Type B pancreatic cell (in vitro differentiated cells): ENCODE measurements around the gene ABHD6. TPM values are rescaled to one million over a fixed set of nuclear protein-coding genes. Genes with fewer than 3 reads are reported as not detected.

Experiments used
- DNase-seq: peaks from one replicate; pipeline ENCODE4 v3.0.0; 2021; ENCODE audit warnings: mixed read lengths; ENCODE audit not compliant: unreplicated experiment; ENCODE audit errors: extremely low spot score
- H3K27ac Mint-ChIP-seq: 2 replicates; pipeline ENCODE4 v1.8.0; 2021; ENCODE audit warnings: mild to moderate bottlenecking, mixed read lengths
- H3K27me3 Mint-ChIP-seq: 2 replicates; pipeline ENCODE4 v1.8.0; 2021; ENCODE audit warnings: mixed read lengths
- H3K36me3 Mint-ChIP-seq: 2 replicates; pipeline ENCODE4 v1.8.0; 2021; ENCODE audit warnings: mixed read lengths
- H3K4me1 Mint-ChIP-seq: one replicate; pipeline ENCODE4 v1.8.0; 2021; ENCODE audit warnings: mixed read lengths; ENCODE audit not compliant: unreplicated experiment
- H3K4me3 Mint-ChIP-seq: 2 replicates; pipeline ENCODE4 v1.8.0; 2021; ENCODE audit warnings: mild to moderate bottlenecking, mixed read lengths
- H3K9me3 Mint-ChIP-seq: 2 replicates; pipeline ENCODE4 v1.8.0; 2021; ENCODE audit warnings: mixed read lengths
- CTCF ChIP-seq: fragments of 200-600 bp; sonication (generic); conservative IDR thresholded peaks from 2 replicates; pipeline ENCODE4 v1.5.0; 2021; ENCODE audit warnings: antibody characterized with exemption, mild to moderate bottlenecking
- total RNA-seq: library from RNA; stranded (reverse); gene quantifications from 2 replicates; pipeline ENCODE4 v1.2.1, GENCODE V29; 2021; ENCODE audit warnings: low replicate concordance

Gene ABHD6
- total RNA-seq, 1 donor from 2014 or later: 15.7 TPM

- Mint-ChIP-seq H3K9me3 (no peaks in the 10 kb centered on the region), H3K27me3 (no peaks in the 10 kb centered on the region), H3K36me3 (no peaks in the 10 kb centered on the region), H3K4me1 (peaks cover 16% of the 10 kb centered on the region), H3K27ac (no peak overlapping the region), H3K4me3 (no peak overlapping the region)
- no peak for TF ChIP-seq CTCF
- no peak for DNase-seq
Measured at GRCh38 chr3:58190882-58191281, 46.7 kb upstream of the ABHD6 start.

- H3K4me3 Mint-ChIP-seq: no peak overlapping the region
- TF ChIP-seq CTCF: no peak
- no peaks in the 10 kb centered on the region for H3K36me3 Mint-ChIP-seq
- no peak overlapping the region for H3K27ac Mint-ChIP-seq
- H3K9me3 Mint-ChIP-seq: no peaks in the 10 kb centered on the region
- no peaks in the 10 kb centered on the region for H3K27me3 Mint-ChIP-seq
- H3K4me1 Mint-ChIP-seq: peaks cover 16% of the 10 kb centered on the region
- DNase-seq: no peak
Measured at GRCh38 chr3:58191361-58191991, 46.1 kb upstream of the ABHD6 start.

DNA sequence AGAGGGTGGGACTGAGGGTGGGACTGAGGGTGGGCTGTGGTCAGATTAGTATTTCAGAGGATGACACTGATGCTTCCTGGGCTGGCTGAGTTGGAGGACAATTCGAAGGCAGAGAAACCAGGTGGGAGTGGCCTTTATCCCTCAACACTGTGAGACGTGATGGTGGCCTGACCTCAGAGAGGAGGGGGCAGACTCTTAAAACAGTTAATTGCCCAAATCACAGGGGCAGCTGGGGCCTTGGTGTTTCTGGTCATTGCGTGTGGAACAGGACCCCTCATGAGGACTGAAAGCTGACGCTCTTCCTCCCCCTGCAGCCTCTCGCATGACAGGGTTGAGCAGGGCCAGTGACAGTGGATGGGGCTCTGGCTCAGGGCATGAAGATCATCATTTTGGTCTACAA is 45.5 kb upstream of the ABHD6 start:
- Mint-ChIP-seq H3K9me3 (no peaks in the 10 kb centered on the region), H3K27me3 (no peaks in the 10 kb centered on the region), H3K4me3 (no peak overlapping the region), H3K27ac (no peak overlapping the region), H3K4me1 (peaks cover 16% of the 10 kb centered on the region), H3K36me3 (no peaks in the 10 kb centered on the region)
- DNase-seq: no peak
- no peak for TF ChIP-seq CTCF

DNA sequence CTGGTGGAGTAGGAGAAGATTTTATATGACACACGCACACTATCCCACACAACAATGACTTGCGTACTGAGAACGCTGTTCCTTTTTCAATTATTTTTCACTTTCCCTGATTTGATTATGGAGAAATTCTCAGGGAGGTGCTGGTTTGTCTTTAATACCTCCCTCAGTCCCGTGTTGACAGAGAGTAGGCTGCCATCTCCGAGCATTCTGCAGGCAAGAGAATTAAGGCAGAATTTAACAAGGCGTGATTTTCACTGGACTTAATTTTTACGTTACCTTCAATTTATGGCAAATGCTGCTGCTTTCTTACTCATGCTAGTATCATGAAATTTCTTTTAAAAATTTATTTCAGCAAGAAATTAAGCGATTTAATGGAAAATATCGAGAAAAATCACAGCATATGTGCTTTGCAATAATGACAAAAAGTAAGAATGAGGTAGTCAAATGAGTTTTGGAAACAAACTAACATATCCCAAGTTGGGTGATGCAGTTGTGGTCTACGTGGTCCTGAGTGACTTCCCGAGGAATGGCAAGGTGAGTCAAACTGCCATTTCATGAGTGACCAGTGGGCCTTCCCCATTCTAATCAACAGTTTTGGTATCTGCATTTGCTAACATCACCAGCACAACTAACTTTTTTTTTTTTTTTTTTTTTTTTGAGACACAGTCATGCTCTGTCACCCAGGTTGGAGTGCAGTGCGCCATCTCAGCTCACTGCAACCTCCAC is 43.7 kb upstream of the ABHD6 start:
- H3K27ac Mint-ChIP-seq: no peak overlapping the region
- TF ChIP-seq CTCF: no peak
- peaks cover 9% of the 10 kb centered on the region for H3K4me1 Mint-ChIP-seq
- H3K27me3 Mint-ChIP-seq: no peaks in the 10 kb centered on the region
- H3K9me3 Mint-ChIP-seq: no peaks in the 10 kb centered on the region
- H3K36me3 Mint-ChIP-seq: no peaks in the 10 kb centered on the region
- H3K4me3 Mint-ChIP-seq: no peak overlapping the region
- no peak for DNase-seq

DNA sequence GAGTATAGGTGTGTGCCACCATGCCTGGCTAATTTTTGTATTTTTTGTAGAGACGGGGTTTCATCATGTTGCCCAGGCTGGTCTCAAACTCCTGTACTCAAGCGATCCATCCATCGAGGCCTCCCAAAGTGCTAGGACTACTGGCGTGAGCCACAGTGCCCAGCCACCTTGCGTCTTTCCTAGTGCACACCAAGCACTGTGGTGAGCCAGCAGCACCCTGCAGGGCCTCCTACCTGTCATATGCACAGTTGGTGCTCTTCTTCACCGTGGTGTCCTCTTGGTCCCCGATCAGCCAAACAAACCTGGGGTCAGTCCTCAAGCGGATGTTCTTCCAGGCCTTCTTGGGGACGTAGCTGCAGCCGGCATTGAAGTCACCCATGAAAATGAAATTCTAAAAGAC is 40.0 kb upstream of the ABHD6 start:
- H3K36me3 Mint-ChIP-seq: no peaks in the 10 kb centered on the region
- peaks cover 5% of the 10 kb centered on the region for H3K9me3 Mint-ChIP-seq
- no peak overlapping the region for H3K27ac Mint-ChIP-seq
- no peaks in the 10 kb centered on the region for H3K27me3 Mint-ChIP-seq
- peaks cover 11% of the 10 kb centered on the region for H3K4me1 Mint-ChIP-seq
- no peak for TF ChIP-seq CTCF
- no peak for DNase-seq
- no peak overlapping the region for H3K4me3 Mint-ChIP-seq
